Measurements from ENCODE around the gene TMEM87B. TPM values are rescaled to one million over a fixed set of nuclear protein-coding genes. Genes with fewer than 3 reads are reported as not detected.

TMEM87B gene
- total RNA-seq, 1 experiment from 2014 or later = 14.8 TPM

DNA sequence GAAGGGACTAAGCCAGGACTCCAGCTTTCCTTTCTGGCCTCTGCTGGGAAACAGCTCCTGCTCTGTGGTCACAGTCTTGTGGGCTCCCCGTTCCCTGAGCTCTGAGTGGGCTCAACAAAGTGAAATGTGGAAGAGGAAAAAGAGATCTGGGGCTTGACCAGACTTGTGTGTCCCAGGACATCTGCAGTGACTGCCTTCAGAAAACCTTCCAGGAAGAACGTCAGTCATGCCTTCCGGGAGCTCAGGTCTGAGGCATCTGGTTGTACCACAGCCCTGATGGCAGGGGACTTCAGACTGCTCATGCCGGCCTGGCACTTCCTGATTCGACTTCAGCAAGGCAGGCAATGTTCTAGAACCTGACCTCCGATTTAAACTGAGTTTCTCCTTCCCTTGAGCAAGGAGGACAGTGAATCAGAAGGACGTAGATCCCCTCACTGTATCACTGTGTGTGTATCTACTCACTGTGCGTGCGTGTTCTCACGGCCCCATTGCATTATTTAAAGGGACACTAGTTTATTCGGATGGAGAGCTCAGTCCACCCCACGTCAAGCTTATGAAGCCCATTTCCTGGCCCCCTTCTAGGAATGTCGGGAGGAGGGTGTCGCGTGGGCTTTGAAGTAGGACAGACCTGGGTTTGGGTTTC is 82.6 kb downstream of the TMEM87B start (continued):
- TF ChIP-seq, protein P1, sequence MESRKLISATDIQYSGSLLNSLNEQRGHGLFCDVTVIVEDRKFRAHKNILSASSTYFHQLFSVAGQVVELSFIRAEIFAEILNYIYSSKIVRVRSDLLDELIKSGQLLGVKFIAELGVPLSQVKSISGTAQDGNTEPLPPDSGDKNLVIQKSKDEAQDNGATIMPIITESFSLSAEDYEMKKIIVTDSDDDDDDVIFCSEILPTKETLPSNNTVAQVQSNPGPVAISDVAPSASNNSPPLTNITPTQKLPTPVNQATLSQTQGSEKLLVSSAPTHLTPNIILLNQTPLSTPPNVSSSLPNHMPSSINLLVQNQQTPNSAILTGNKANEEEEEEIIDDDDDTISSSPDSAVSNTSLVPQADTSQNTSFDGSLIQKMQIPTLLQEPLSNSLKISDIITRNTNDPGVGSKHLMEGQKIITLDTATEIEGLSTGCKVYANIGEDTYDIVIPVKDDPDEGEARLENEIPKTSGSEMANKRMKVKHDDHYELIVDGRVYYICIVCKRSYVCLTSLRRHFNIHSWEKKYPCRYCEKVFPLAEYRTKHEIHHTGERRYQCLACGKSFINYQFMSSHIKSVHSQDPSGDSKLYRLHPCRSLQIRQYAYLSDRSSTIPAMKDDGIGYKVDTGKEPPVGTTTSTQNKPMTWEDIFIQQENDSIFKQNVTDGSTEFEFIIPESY (IDR thresholded peaks at IDR 0.05; ENCODE audit: extremely low read depth, insufficient replicate concordance, low read length) = no peak
- TF ChIP-seq YY1 (IDR thresholded peaks at IDR 0.05; ENCODE audit: extremely low read depth, insufficient replicate concordance, low read depth, low read length) (no peak), SRF (IDR thresholded peaks at IDR 0.05; ENCODE audit: low read depth) (no peak)
- TF ChIP-seq, protein P2, sequence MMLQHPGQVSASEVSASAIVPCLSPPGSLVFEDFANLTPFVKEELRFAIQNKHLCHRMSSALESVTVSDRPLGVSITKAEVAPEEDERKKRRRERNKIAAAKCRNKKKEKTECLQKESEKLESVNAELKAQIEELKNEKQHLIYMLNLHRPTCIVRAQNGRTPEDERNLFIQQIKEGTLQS (IDR thresholded peaks at IDR 0.05) = no peak

DNA sequence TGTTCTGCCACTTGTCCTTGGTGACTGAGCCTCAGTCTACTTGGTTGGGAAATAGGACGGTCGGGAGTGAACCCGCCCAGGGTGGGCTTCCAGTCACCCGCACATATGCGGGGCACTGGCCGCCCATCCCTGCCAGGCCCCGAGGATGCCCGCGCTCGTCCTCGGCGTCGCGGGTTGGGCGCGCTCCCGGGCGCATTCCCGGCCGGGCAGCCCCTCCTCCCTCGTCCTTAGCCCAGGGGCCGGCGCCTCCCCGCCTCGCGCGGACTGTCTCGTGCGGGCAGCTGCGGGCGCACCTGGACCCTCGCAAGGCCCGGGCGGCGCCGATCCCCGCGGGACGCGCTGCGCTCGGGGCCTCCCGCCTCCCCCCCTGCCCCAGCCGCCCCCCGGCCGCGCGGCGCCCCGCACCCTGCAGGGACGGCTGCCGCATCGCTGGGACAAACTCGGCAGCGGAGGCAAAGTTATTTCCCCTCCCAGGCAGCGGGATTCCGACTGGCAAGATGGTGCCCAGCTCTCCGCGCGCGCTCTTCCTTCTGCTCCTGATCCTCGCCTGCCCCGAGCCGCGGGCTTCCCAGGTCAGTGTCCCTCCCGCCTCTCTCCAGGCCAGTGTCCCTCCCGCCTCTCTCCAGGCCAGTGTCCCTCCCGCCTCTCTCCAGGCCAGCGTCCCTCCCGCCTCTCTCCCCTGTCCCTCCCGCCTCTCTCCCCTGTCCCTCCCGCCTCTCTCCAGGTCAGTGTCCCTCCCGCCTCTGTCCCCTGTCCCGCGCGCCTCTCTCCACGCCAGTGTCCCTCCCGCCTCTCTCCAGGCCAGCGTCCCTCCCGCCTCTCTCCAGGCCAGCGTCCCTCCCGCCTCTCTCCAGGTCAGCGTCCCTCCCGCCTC is 83.3 kb downstream of the TMEM87B start, which contains the start of gene FBLN7:
Gene FBLN7 (plus strand): TSS at position 227 of the 874 bp plus-strand sequence. CDS start 271 bp downstream, at position 498.
- ChIA-PET POLR2A (no interaction called here), RAD21 (ENCODE audit: low non-redundant PET in 1 of 2, low total read pairs in 2 of 2, uncharacterized antibody in 2 of 2, unreplicated experiment in 2 of 2) (no interaction called here), CTCF (no interaction called here)
- Histone ChIP-seq H3K9me3 (ENCODE audit: control insufficient read depth in 1 of 2, insufficient read depth in 1 of 2, low read depth in 1 of 2, low read length in 2 of 2) (no peaks in the 10 kb centered on the region), H3K27ac (ENCODE audit: low read depth, low read length) (no peak within 1 kb of the TSS), H3K4me3 (replicated peaks in 1 of 2; ENCODE audit: low read depth in 1 of 2, low read length in 2 of 2) (no peak within 1 kb of the TSS), H4K20me1 (ENCODE audit: insufficient read depth) (no peaks in the 10 kb centered on the region), H3K4me1 (ENCODE audit: control insufficient read depth in 1 of 2, insufficient read depth in 2 of 2, low read length in 2 of 2) (no peaks in the 10 kb centered on the region), H2AFZ (ENCODE audit: low read depth, low read length, poor library complexity, severe bottlenecking) (no peak within 1 kb of the TSS), H3K79me2 (ENCODE audit: insufficient read depth, low read length) (no peaks in the 10 kb centered on the region), H3K36me3 (ENCODE audit: control insufficient read depth in 1 of 2, insufficient read depth in 2 of 2, low read length in 2 of 2) (no peaks in the 10 kb centered on the region), H3K9ac (ENCODE audit: low read length) (no peak within 1 kb of the TSS), H3K4me2 (ENCODE audit: low read length) (no peak within 1 kb of the TSS), H3K27me3 (ENCODE audit: insufficient read depth, low read length) (no peaks in the 10 kb centered on the region), H3K9me2 (ENCODE audit: insufficient read depth) (no peaks in the 10 kb centered on the region)
- TF ChIP-seq MAX (IDR thresholded peaks at IDR 0.05) (no peak), SRF (IDR thresholded peaks at IDR 0.05; ENCODE audit: low read depth) (no peak), TCF7L2 (IDR thresholded peaks at IDR 0.05; ENCODE audit: borderline replicate concordance, extremely low read depth, insufficient read depth, insufficient read length) (no peak), ELF1 (IDR thresholded peaks at IDR 0.05; ENCODE audit: borderline replicate concordance, low read depth) (no peak), CTCF (IDR thresholded peaks at IDR 0.05 in 2 of 3, conservative IDR thresholded peaks at IDR 0.05 in 1 of 3; ENCODE audit: borderline replicate concordance in 1 of 3, insufficient read depth in 1 of 3, low read depth in 2 of 3, low read length in 2 of 3) (no peak), POLR2A (IDR thresholded peaks at IDR 0.05; ENCODE audit: borderline replicate concordance, extremely low read depth, insufficient read depth, insufficient read length) (no peak), POLR2AphosphoS5 (IDR thresholded peaks at IDR 0.05; ENCODE audit: low read depth, low read length) (no peak)
- TF ChIP-seq, protein P2 (IDR thresholded peaks at IDR 0.05) = no peak
- DNase-seq (ENCODE audit: low read depth, low spot score) (no peak), ATAC-seq (no peak)
- no TSS peak for BruUV-seq (replicated peaks)
- intact Hi-C loops (cut with micrococcal nuclease) = no loop called here

All from HCT116 (cell line).